K562 (cell line): Measurements from ENCODE around the gene NASP. TPM values are rescaled to one million over a fixed set of nuclear protein-coding genes. Genes with fewer than 3 reads are reported as not detected.
A peak's percentile ranks its signal among the peaks of the same experiment; 100 is the strongest.

Source experiments
- BCOR ChIP-seq: fragments of 450-650 bp; IDR thresholded peaks from 2 replicates; pipeline ENCODE4 v1.6.1; 2016
- CBFA2T3 ChIP-seq: fragments of 450-650 bp; IDR thresholded peaks from 2 replicates; pipeline ENCODE4 v1.6.1; 2017
- CC2D1A ChIP-seq: fragments of 450-650 bp; IDR thresholded peaks from 2 replicates; pipeline ENCODE4 v1.6.1; 2017; ENCODE audit warnings: mild to moderate bottlenecking
- CCAR2 ChIP-seq: fragments of 200-400 bp; formaldehyde crosslinking; IDR thresholded peaks from 2 replicates; pipeline ENCODE4 v1.6.1; 2017; ENCODE audit warnings: mild to moderate bottlenecking, low read depth, low read length
- FOXK2 ChIP-seq, 2 experiments: fragments of 450-650 bp; IDR thresholded peaks in 1 of 2; conservative IDR thresholded peaks in 1 of 2; 2 replicates each; pipeline ENCODE4 v1.6.1; 2016; ENCODE audit warnings: low read depth in 2 of 2, mild to moderate bottlenecking in 1 of 2
- KLF13 ChIP-seq: fragments of 450-650 bp; IDR thresholded peaks from 2 replicates; pipeline ENCODE4 v1.6.1; 2016; ENCODE audit warnings: missing genetic modification characterization, low read depth, mild to moderate bottlenecking, missing compliant biosample characterization, moderate library complexity, borderline replicate concordance
- KLF6 ChIP-seq: fragments of 250-450 bp; sonication (Bioruptor Pico); IDR thresholded peaks from 2 replicates; pipeline ENCODE4 v1.4.0; 2020; ENCODE audit warnings: mild to moderate bottlenecking, moderate library complexity, borderline replicate concordance
- MNT ChIP-seq, 2 experiments: fragments of 450-650 bp; conservative IDR thresholded peaks; 2 replicates each; pipeline ENCODE4 v1.6.1; 2017; ENCODE audit warnings: mild to moderate bottlenecking in 2 of 2, moderate library complexity in 2 of 2
- MYC ChIP-seq, 2 experiments: fragments of 250-450 bp in 1 of 2; sonication (Bioruptor Pico) in 1 of 2; IDR thresholded peaks; 2 replicates each; pipeline versions ENCODE4 v1.5.1 to v1.6.1; 2012 to 2021; ENCODE audit warnings: low read depth in 2 of 2, borderline replicate concordance in 1 of 2, improper control_type of control experiment in 1 of 2, low read length in 1 of 2, mild to moderate bottlenecking in 1 of 2, moderate library complexity in 1 of 2
- NFIX ChIP-seq: fragments of 250-450 bp; sonication (Bioruptor Pico); IDR thresholded peaks from 2 replicates; pipeline ENCODE4 v1.4.0; 2020; ENCODE audit warnings: low read depth, mild to moderate bottlenecking, moderate library complexity
- TEAD1 ChIP-seq, 2 experiments: fragments of 450-650 bp in 1 of 2; sonication (generic) in 1 of 2; formaldehyde crosslinking; IDR thresholded peaks; 2 replicates each; pipeline versions ENCODE4 v1.4.0 to v1.8.0; 2020 to 2022; ENCODE audit warnings: mild to moderate bottlenecking in 2 of 2, missing genetic modification reagents in 1 of 2
- TSC22D4 ChIP-seq: fragments of 450-650 bp; IDR thresholded peaks from 2 replicates; pipeline ENCODE4 v1.6.1; 2016; ENCODE audit warnings: missing genetic modification characterization, missing biosample characterization, control low read depth
- ZKSCAN8 ChIP-seq: fragments of 200-800 bp; sonication (Bioruptor generic); IDR thresholded peaks from 2 replicates; pipeline ENCODE4 v1.6.1; 2016; ENCODE audit warnings: missing genetic modification characterization, missing compliant biosample characterization
- ZNF143 ChIP-seq: sonication (generic); formaldehyde crosslinking; IDR thresholded peaks from 2 replicates; pipeline ENCODE4 v1.9.0; 2022; ENCODE audit warnings: mild to moderate bottlenecking, missing genetic modification reagents
- ZNF165 ChIP-seq: fragments of 250-450 bp; sonication (Bioruptor Pico); IDR thresholded peaks from 2 replicates; pipeline ENCODE4 v1.4.0; 2020; ENCODE audit warnings: borderline replicate concordance
- polyA plus RNA-seq, 8 experiments: library from polyadenylated mRNA; depleted of rRNA in 4 of 8; stranded (reverse) in 5 of 8; unstranded in 3 of 8; fragments of >200 nt; fragmentation: Nextera tagmentation in 2 of 8; fragmentation: Illumina TruSeq in 1 of 8; extraction: Ambion mirVana in 2 of 8; extraction: Trizol in 1 of 8; gene quantifications; 2 replicates each; pipeline versions ENCODE4 v1.2.1 to v1.2.3, GENCODE V29; 2011 to 2014; ENCODE audit warnings: inconsistent platforms in 1 of 8, missing spikeins in 1 of 8
- total RNA-seq, 7 experiments: library from RNA; depleted of rRNA in 6 of 7; stranded (reverse); fragments of >200 nt in 6 of 7; fragmentation: Illumina TruSeq in 2 of 7; extraction: Trizol in 2 of 7; gene quantifications; 2 replicates each; pipeline versions ENCODE4 v1.2.1 to v1.2.3, GENCODE V29; 2011 to 2021; ENCODE audit warnings: low replicate concordance in 1 of 7
- TF ChIP-seq, protein P1 (sequence below): IDR thresholded peaks from 2 replicates; pipeline ENCODE4 v1.6.1; 2016; ENCODE audit warnings: missing genetic modification characterization, missing compliant biosample characterization
- TF ChIP-seq, protein P2 (sequence below): fragments of 450-650 bp; IDR thresholded peaks from 2 replicates; pipeline ENCODE4 v1.6.1; 2016; ENCODE audit warnings: low read depth, mild to moderate bottlenecking, moderate library complexity
- TF ChIP-seq, protein P3 (sequence below), 2 experiments: fragments of 200-800 bp in 1 of 2; sonication (Bioruptor generic) in 1 of 2; sonication (generic) in 1 of 2; formaldehyde crosslinking in 1 of 2; IDR thresholded peaks in 1 of 2; conservative IDR thresholded peaks in 1 of 2; 2 replicates each; pipeline versions ENCODE4 v1.5.0 to v1.6.1; 2016 to 2020; ENCODE audit warnings: missing compliant biosample characterization in 1 of 2, missing genetic modification characterization in 1 of 2, missing genetic modification reagents in 1 of 2

NASP gene
- total and polyA plus RNA-seq, 9 of the 15 experiments (the other 6 are each of a cell fraction or from before 2014, with no cell fraction given), result 199 to 578 (median 419) TPM

- TF ChIP-seq, protein P1, sequence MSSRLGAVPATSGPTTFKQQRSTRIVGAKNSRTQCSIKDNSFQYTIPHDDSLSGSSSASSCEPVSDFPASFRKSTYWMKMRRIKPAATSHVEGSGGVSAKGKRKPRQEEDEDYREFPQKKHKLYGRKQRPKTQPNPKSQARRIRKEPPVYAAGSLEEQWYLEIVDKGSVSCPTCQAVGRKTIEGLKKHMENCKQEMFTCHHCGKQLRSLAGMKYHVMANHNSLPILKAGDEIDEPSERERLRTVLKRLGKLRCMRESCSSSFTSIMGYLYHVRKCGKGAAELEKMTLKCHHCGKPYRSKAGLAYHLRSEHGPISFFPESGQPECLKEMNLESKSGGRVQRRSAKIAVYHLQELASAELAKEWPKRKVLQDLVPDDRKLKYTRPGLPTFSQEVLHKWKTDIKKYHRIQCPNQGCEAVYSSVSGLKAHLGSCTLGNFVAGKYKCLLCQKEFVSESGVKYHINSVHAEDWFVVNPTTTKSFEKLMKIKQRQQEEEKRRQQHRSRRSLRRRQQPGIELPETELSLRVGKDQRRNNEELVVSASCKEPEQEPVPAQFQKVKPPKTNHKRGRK, result peak; percentile 31; the same call in 1 of the 2 replicates
- no peak for TF ChIP-seq TSC22D4
- no peak for TF ChIP-seq KLF6
- no peak for TF ChIP-seq ZKSCAN8 (CRISPR knock-in tag)
- TF ChIP-seq FOXK2 (conservative IDR thresholded peaks at IDR 0.05 in 1 of 2, IDR thresholded peaks at IDR 0.05 in 1 of 2; ENCODE audit: low read depth in 2 of 2), result peak in 1 of 2 experiments; percentile 28; a peak in 1 of 4 replicates
- no peak for TF ChIP-seq NFIX (CRISPR knock-in tag)
- TF ChIP-seq, protein P2, sequence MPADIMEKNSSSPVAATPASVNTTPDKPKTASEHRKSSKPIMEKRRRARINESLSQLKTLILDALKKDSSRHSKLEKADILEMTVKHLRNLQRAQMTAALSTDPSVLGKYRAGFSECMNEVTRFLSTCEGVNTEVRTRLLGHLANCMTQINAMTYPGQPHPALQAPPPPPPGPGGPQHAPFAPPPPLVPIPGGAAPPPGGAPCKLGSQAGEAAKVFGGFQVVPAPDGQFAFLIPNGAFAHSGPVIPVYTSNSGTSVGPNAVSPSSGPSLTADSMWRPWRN, result no peak
- no peak for TF ChIP-seq BCOR
- no peak for TF ChIP-seq KLF13
- no peak for TF ChIP-seq CCAR2
- TF ChIP-seq ZNF165 (CRISPR knock-in tag), result no peak
- TF ChIP-seq, protein P3, sequence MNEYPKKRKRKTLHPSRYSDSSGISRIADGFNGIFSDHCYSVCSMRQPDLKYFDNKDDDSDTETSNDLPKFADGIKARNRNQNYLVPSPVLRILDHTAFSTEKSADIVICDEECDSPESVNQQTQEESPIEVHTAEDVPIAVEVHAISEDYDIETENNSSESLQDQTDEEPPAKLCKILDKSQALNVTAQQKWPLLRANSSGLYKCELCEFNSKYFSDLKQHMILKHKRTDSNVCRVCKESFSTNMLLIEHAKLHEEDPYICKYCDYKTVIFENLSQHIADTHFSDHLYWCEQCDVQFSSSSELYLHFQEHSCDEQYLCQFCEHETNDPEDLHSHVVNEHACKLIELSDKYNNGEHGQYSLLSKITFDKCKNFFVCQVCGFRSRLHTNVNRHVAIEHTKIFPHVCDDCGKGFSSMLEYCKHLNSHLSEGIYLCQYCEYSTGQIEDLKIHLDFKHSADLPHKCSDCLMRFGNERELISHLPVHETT (CRISPR knock-in tag; conservative IDR thresholded peaks at IDR 0.05 in 1 of 2, IDR thresholded peaks at IDR 0.05 in 1 of 2), result no peak
- no peak for TF ChIP-seq TEAD1 (CRISPR knock-in tag; IDR thresholded peaks at IDR 0.05)
- no peak for TF ChIP-seq ZNF143
- no peak for TF ChIP-seq CC2D1A
- 0 out of 2 replicates have a peak, but pooled peaks have one; percentile 10 for TF ChIP-seq MYC (IDR thresholded peaks at IDR 0.05; ENCODE audit: low read depth, low read length)
- TF ChIP-seq MYC (CRISPR knock-in tag; IDR thresholded peaks at IDR 0.05; ENCODE audit: borderline replicate concordance, low read depth), result no peak
- no peak; the same call in 1 of the 2 replicates for TF ChIP-seq CBFA2T3
- TF ChIP-seq MNT (conservative IDR thresholded peaks at IDR 0.05), result peak in 1 of 2 experiments; percentile 45; a peak in 1 of 4 replicates
Measured at GRCh38 chr1:45536886-45537285, 47.0 kb upstream of the NASP start (continued).
